WTC11 (cell line): ENCODE results near the gene SLX4. TPM values are rescaled to one million over a fixed set of nuclear protein-coding genes. Genes with fewer than 3 reads are reported as not detected.
A peak's percentile ranks its signal among the peaks of the same experiment; 100 is the strongest.

Experiments used
- ATAC-seq: fragments of 200-7000 bp; cut with Tn5 transposase; 2 replicates; pipeline ENCODE4 v1.10.0; 2021; ENCODE audit warnings: mild to moderate bottlenecking, moderate library complexity
- CTCF ChIA-PET: fragments of 300-600 bp; sonication (Branson Sonifier 250); formaldehyde crosslinking; loops from one replicate; lab custom pipeline; 2021; ENCODE audit warnings: antibody characterized with exemption; lab: Charles Lee
- POLR2A ChIA-PET: fragments of 350-600 bp; sonication (Branson Sonifier 250); formaldehyde crosslinking; loops from one replicate; lab custom pipeline; 2021; ENCODE audit warnings: antibody characterized with exemption; lab: Charles Lee
- DNase-seq: peaks from one replicate; pipeline ENCODE4 v3.0.0; 2021; ENCODE audit warnings: low spot score
- H3K27ac Mint-ChIP-seq: 2 replicates; pipeline ENCODE4 v1.8.0; 2021; ENCODE audit warnings: mixed read lengths
- H3K27me3 Mint-ChIP-seq: 2 replicates; pipeline ENCODE4 v1.8.0; 2021; ENCODE audit warnings: low read depth, mild to moderate bottlenecking, moderate library complexity, mixed read lengths
- H3K36me3 Mint-ChIP-seq: 2 replicates; pipeline ENCODE4 v1.8.0; 2021; ENCODE audit warnings: mixed read lengths
- H3K4me1 Mint-ChIP-seq: 2 replicates; pipeline ENCODE4 v1.8.0; 2022; ENCODE audit warnings: mixed read lengths
- H3K4me3 Mint-ChIP-seq: 2 replicates; pipeline ENCODE4 v1.8.0; 2021; ENCODE audit warnings: mild to moderate bottlenecking, moderate library complexity, mixed read lengths
- H3K9me3 Mint-ChIP-seq: 2 replicates; pipeline ENCODE4 v1.8.0; 2021; ENCODE audit warnings: mixed read lengths
- ETV6 ChIP-seq: sonication (generic); formaldehyde crosslinking; IDR thresholded peaks from 2 replicates; pipeline ENCODE4 v1.8.1; 2022; ENCODE audit warnings: mild to moderate bottlenecking, missing genetic modification reagents
- GABPB1 ChIP-seq: sonication (generic); formaldehyde crosslinking; IDR thresholded peaks from 2 replicates; pipeline ENCODE4 v1.8.1; 2023; ENCODE audit warnings: mild to moderate bottlenecking, missing genetic modification reagents
- GTF2I ChIP-seq: fragments of 250-450 bp; sonication (Bioruptor Pico); conservative IDR thresholded peaks from 2 replicates; pipeline ENCODE4 v1.4.0; 2021; ENCODE audit warnings: mild to moderate bottlenecking
- MXD4 ChIP-seq: fragments of 250-450 bp; sonication (Bioruptor Pico); IDR thresholded peaks from 2 replicates; pipeline ENCODE4 v1.8.0; 2021; ENCODE audit warnings: mild to moderate bottlenecking, moderate library complexity, borderline replicate concordance
- MYBL2 ChIP-seq: sonication (generic); formaldehyde crosslinking; IDR thresholded peaks from 2 replicates; pipeline ENCODE4 v1.8.1; 2023; ENCODE audit warnings: mild to moderate bottlenecking, moderate library complexity, missing genetic modification reagents
- NFATC4 ChIP-seq: fragments of 250-450 bp; sonication (Bioruptor Pico); IDR thresholded peaks from 2 replicates; pipeline ENCODE4 v1.9.0; 2021; ENCODE audit warnings: mild to moderate bottlenecking
- NFYB ChIP-seq: sonication (generic); formaldehyde crosslinking; conservative IDR thresholded peaks from 2 replicates; pipeline ENCODE4 v1.8.0; 2022; ENCODE audit warnings: low read depth, missing genetic modification reagents
- TCF7 ChIP-seq: sonication (generic); formaldehyde crosslinking; IDR thresholded peaks from 2 replicates; pipeline ENCODE4 v1.8.0; 2022; ENCODE audit warnings: mild to moderate bottlenecking, low read depth, missing genetic modification reagents, moderate library complexity
- TEAD4 ChIP-seq: sonication (generic); formaldehyde crosslinking; IDR thresholded peaks from 2 replicates; pipeline ENCODE4 v1.8.0; 2022; ENCODE audit warnings: mild to moderate bottlenecking, missing genetic modification reagents
- ZNF121 ChIP-seq: sonication (generic); formaldehyde crosslinking; IDR thresholded peaks from 2 replicates; pipeline ENCODE4 v1.8.0; 2023; ENCODE audit warnings: missing genetic modification reagents
- ZNF138 ChIP-seq: sonication (generic); formaldehyde crosslinking; conservative IDR thresholded peaks from 2 replicates; pipeline ENCODE4 v1.8.1; 2022; ENCODE audit warnings: mild to moderate bottlenecking, moderate library complexity, missing genetic modification reagents
- ZNF423 ChIP-seq: fragments of 250-450 bp; sonication (Bioruptor Pico); IDR thresholded peaks from 2 replicates; pipeline ENCODE4 v2.1.2; 2022; ENCODE audit warnings: mild to moderate bottlenecking, moderate library complexity
- total RNA-seq: library from RNA; stranded (reverse); gene quantifications from 3 replicates; pipeline ENCODE4 v1.2.3, GENCODE V29; 2021
- TF ChIP-seq, protein P1 (sequence below): sonication (generic); formaldehyde crosslinking; IDR thresholded peaks from 2 replicates; pipeline ENCODE4 v1.8.1; 2023; ENCODE audit warnings: mild to moderate bottlenecking, missing genetic modification reagents, borderline replicate concordance
- TF ChIP-seq, protein P2 (sequence below): fragments of 200-600 bp; IDR thresholded peaks from 2 replicates; pipeline ENCODE4 v1.8.0; 2022; ENCODE audit warnings: antibody characterized with exemption
- TF ChIP-seq, protein P3 (sequence below): sonication (generic); formaldehyde crosslinking; IDR thresholded peaks from 2 replicates; pipeline ENCODE4 v1.8.0; 2023; ENCODE audit warnings: mild to moderate bottlenecking, missing genetic modification reagents
- TF ChIP-seq, protein P4 (sequence below): sonication (generic); formaldehyde crosslinking; IDR thresholded peaks from 2 replicates; pipeline ENCODE4 v1.8.1; 2022; ENCODE audit warnings: mild to moderate bottlenecking, moderate library complexity, missing genetic modification reagents

The SLX4 gene
- total RNA-seq, 1 experiment from 2014 or later = 16.7 TPM

DNA sequence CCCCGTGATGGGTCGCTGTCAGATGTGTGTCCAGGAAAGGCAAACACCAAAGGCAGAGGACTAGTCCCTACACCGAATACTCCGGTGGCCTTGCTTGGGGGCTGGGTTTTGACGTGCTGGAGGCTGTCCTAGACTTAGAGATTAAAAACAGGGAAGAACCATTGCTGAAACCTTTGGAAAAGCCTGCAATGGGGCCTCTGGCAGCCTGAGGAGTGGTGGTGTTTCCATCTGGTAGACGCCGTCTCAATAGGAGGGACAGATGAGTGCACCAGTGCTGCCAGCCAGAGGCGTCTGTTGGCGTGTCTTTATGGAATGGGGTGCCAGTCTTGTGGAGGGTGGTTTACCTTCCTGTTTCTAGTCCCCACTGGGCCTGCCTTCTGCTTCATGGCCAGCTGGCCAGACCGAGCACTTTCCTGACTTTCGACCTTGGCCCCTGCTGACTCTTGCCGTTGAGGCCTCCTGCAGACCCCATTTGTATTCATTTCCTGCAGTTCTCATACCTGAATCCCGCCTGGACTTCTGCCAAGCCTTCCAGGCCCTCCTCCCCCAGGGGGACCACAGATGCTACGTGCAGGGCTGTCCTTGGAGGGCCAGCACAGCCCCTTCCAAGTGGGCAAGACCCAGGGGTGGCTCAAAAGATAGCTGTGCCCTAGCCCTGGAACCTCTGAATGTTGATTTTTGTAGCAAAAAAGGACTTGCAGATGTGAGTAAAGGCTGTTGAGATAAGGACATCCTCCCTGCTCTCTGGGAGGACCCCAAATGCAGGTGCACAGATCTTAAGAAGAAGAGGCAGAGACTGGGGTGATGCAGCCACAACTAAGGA, 41.2 kb upstream of the SLX4 start:
- peak; percentile 18 for DNase-seq
- Mint-ChIP-seq H3K4me1 (peaks cover 41% of the 10 kb centered on the region), H3K4me3 (no peak overlapping the region), H3K27me3 (no peaks in the 10 kb centered on the region), H3K27ac (peak overlapping the region; percentile 93), H3K36me3 (peaks cover 28% of the 10 kb centered on the region), H3K9me3 (no peaks in the 10 kb centered on the region)
- ATAC-seq = peak; percentile 10; the same call in 1 of the 2 replicates
- CTCF ChIA-PET = interaction anchor here (1.0 to 1.1 kb wide), 2 partner anchors 10 to 24 kb away, joined by 3 to 5 read pairs; no protein-coding TSS in a partner anchor
- TF ChIP-seq, protein P1, sequence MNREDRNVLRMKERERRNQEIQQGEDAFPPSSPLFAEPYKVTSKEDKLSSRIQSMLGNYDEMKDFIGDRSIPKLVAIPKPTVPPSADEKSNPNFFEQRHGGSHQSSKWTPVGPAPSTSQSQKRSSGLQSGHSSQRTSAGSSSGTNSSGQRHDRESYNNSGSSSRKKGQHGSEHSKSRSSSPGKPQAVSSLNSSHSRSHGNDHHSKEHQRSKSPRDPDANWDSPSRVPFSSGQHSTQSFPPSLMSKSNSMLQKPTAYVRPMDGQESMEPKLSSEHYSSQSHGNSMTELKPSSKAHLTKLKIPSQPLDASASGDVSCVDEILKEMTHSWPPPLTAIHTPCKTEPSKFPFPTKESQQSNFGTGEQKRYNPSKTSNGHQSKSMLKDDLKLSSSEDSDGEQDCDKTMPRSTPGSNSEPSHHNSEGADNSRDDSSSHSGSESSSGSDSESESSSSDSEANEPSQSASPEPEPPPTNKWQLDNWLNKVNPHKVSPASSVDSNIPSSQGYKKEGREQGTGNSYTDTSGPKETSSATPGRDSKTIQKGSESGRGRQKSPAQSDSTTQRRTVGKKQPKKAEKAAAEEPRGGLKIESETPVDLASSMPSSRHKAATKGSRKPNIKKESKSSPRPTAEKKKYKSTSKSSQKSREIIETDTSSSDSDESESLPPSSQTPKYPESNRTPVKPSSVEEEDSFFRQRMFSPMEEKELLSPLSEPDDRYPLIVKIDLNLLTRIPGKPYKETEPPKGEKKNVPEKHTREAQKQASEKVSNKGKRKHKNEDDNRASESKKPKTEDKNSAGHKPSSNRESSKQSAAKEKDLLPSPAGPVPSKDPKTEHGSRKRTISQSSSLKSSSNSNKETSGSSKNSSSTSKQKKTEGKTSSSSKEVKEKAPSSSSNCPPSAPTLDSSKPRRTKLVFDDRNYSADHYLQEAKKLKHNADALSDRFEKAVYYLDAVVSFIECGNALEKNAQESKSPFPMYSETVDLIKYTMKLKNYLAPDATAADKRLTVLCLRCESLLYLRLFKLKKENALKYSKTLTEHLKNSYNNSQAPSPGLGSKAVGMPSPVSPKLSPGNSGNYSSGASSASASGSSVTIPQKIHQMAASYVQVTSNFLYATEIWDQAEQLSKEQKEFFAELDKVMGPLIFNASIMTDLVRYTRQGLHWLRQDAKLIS (CRISPR knock-in tag) = no peak
- TF ChIP-seq, protein P2, sequence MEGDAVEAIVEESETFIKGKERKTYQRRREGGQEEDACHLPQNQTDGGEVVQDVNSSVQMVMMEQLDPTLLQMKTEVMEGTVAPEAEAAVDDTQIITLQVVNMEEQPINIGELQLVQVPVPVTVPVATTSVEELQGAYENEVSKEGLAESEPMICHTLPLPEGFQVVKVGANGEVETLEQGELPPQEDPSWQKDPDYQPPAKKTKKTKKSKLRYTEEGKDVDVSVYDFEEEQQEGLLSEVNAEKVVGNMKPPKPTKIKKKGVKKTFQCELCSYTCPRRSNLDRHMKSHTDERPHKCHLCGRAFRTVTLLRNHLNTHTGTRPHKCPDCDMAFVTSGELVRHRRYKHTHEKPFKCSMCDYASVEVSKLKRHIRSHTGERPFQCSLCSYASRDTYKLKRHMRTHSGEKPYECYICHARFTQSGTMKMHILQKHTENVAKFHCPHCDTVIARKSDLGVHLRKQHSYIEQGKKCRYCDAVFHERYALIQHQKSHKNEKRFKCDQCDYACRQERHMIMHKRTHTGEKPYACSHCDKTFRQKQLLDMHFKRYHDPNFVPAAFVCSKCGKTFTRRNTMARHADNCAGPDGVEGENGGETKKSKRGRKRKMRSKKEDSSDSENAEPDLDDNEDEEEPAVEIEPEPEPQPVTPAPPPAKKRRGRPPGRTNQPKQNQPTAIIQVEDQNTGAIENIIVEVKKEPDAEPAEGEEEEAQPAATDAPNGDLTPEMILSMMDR = no peak
- TF ChIP-seq ZNF121 (CRISPR knock-in tag) (no peak), TEAD4 (no peak)
- POLR2A ChIA-PET = no interaction called here

DNA sequence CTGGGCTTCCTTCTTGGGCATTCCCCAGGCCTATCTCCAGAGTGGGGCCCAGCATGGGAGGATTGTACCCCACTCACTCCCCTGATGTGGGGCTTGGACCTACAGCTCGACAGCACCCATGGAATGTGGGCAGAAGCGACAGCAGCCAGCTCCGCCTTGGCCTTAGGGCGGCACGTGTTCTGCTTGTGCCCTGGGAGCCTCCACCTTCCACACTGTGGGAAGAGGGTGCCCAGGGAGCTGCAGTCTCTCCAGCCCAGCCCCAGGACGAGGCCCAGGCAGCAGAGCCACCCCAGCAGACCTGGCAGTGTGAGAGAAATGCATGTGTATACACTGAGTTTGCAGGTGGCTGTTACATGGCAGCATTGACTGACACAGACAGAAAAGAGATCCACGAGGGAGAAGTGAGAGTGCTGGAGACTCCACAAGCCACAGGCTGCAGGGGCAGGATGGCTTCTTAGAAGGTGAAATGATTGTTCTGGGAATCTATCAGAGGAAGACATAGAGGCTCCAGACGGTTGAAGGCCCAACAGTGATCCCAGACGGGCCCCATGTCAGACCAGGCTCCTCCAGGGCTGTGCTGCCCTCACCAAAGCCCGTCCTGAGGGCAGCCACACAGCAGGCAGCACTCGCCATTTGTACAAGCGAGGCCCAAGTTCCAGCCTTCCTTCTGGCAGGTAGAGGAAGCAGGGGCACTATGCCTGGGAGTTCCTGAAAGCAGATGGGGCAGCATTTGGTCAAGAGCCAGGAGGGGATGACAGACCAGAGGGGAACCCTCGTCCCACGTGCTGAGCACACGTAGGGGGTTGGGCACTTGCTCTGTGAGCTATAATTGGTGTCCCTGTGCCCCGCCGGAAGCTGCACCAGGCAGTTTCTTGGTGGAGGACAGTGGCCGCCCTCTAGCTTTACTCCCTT, 40.3 kb upstream of the SLX4 start:
- Mint-ChIP-seq H3K4me1 (peaks cover 44% of the 10 kb centered on the region), H3K4me3 (no peak overlapping the region), H3K27me3 (no peaks in the 10 kb centered on the region), H3K9me3 (no peaks in the 10 kb centered on the region), H3K36me3 (peaks cover 20% of the 10 kb centered on the region), H3K27ac (peak overlapping the region; percentile 54)
- ATAC-seq (no peak), DNase-seq (peak; percentile 9)
- CTCF ChIA-PET = interaction anchor here (0.8 to 1.0 kb wide), 2 partner anchors 9 to 11 kb away, joined by 4 to 5 read pairs; no protein-coding TSS in a partner anchor
- TF ChIP-seq, protein P3, sequence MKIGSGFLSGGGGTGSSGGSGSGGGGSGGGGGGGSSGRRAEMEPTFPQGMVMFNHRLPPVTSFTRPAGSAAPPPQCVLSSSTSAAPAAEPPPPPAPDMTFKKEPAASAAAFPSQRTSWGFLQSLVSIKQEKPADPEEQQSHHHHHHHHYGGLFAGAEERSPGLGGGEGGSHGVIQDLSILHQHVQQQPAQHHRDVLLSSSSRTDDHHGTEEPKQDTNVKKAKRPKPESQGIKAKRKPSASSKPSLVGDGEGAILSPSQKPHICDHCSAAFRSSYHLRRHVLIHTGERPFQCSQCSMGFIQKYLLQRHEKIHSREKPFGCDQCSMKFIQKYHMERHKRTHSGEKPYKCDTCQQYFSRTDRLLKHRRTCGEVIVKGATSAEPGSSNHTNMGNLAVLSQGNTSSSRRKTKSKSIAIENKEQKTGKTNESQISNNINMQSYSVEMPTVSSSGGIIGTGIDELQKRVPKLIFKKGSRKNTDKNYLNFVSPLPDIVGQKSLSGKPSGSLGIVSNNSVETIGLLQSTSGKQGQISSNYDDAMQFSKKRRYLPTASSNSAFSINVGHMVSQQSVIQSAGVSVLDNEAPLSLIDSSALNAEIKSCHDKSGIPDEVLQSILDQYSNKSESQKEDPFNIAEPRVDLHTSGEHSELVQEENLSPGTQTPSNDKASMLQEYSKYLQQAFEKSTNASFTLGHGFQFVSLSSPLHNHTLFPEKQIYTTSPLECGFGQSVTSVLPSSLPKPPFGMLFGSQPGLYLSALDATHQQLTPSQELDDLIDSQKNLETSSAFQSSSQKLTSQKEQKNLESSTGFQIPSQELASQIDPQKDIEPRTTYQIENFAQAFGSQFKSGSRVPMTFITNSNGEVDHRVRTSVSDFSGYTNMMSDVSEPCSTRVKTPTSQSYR = peak; percentile 41; the same call in 1 of the 2 replicates
- no peak for TF ChIP-seq TCF7 (CRISPR knock-in tag)
- POLR2A ChIA-PET = no interaction called here

DNA sequence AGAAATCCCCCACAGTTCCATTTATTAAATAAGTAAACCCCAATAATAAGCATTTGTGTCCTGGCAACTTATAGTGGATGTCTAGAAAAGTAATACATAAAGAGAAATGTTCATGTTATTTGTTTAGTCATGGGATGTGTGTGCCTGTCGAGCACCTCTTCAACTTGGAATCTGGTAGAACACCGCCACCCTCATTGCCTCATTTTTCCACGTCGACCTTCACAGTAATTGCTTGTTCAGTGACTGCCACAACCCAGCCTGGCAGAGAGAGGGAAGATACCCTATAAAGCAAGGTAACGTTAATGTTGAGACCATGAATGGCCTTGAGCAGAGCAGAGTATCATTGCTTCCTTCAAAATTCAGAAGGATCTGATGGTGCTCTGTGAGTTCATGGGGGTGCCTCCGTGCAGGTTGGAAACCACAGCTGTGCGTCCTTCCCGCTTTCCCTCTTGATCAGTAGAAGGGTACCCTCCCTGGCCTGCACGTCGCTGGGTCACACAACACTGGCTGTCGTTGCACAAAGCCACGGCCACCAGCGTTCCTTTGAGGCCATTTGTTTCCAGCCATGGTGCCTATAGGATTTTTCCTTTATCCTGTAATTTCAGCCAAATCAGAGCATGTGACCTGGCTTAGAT, 39.3 kb upstream of the SLX4 start:
- Mint-ChIP-seq H3K27ac (0 out of 2 replicates have a peak overlapping the region, but pooled peaks have one; percentile 13), H3K4me3 (no peak overlapping the region), H3K9me3 (no peaks in the 10 kb centered on the region), H3K36me3 (peaks cover 18% of the 10 kb centered on the region), H3K4me1 (peaks cover 54% of the 10 kb centered on the region), H3K27me3 (no peaks in the 10 kb centered on the region)
- ChIA-PET POLR2A (no interaction called here), CTCF (interaction anchor here (0.8 kb wide), 1 partner anchor 10 kb away, joined by 4 read pairs; no protein-coding TSS in a partner anchor)
- ATAC-seq (no peak), DNase-seq (peak; percentile 8)
- TF ChIP-seq GABPB1 (CRISPR knock-in tag) (no peak), NFATC4 (CRISPR knock-in tag) (no peak), MYBL2 (CRISPR knock-in tag) (no peak), ZNF423 (CRISPR knock-in tag) (no peak), GTF2I (no peak), ETV6 (no peak), MXD4 (CRISPR knock-in tag) (no peak), ZNF121 (CRISPR knock-in tag) (no peak), NFYB (CRISPR knock-in tag) (no peak), ZNF138 (CRISPR knock-in tag) (no peak)
- TF ChIP-seq, protein P2 = no peak
- TF ChIP-seq, protein P4, sequence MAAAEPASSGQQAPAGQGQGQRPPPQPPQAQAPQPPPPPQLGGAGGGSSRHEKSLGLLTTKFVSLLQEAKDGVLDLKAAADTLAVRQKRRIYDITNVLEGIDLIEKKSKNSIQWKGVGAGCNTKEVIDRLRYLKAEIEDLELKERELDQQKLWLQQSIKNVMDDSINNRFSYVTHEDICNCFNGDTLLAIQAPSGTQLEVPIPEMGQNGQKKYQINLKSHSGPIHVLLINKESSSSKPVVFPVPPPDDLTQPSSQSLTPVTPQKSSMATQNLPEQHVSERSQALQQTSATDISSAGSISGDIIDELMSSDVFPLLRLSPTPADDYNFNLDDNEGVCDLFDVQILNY (CRISPR knock-in tag) = no peak
